Neural crest cell (in vitro differentiated cells): ENCODE results near the gene ELANE. TPM values are rescaled to one million over a fixed set of nuclear protein-coding genes. Genes with fewer than 3 reads are reported as not detected.
"Not testable (repeated sequence)": the region's sequence is repeated elsewhere in the genome, so short reads cannot be mapped to it uniquely, and the experiment has no call there.

ENCODE experiments used
- DNase-seq: peaks from one replicate; pipeline ENCODE4 v3.0.0; 2021; ENCODE audit warnings: low read depth, mixed read lengths, low spot score
- H3K27ac Mint-ChIP-seq: one replicate; pipeline ENCODE4 v1.8.0; 2021; ENCODE audit warnings: mild to moderate bottlenecking, mixed read lengths; ENCODE audit not compliant: unreplicated experiment
- H3K27me3 Mint-ChIP-seq: 2 replicates; pipeline ENCODE4 v1.8.0; 2021; ENCODE audit warnings: low read depth, mild to moderate bottlenecking, mixed read lengths
- H3K36me3 Mint-ChIP-seq: 2 replicates; pipeline ENCODE4 v1.8.0; 2021; ENCODE audit warnings: low read depth, mild to moderate bottlenecking, mixed read lengths
- H3K4me1 Mint-ChIP-seq: 2 replicates; pipeline ENCODE4 v1.8.0; 2021; ENCODE audit warnings: mixed read lengths
- H3K4me3 Mint-ChIP-seq: one replicate; pipeline ENCODE4 v1.8.0; 2021; ENCODE audit warnings: mild to moderate bottlenecking, mixed read lengths
- H3K9me3 Mint-ChIP-seq: 2 replicates; pipeline ENCODE4 v1.8.0; 2021; ENCODE audit warnings: mixed read lengths
- CTCF ChIP-seq: fragments of 200-600 bp; sonication (generic); conservative IDR thresholded peaks from 2 replicates; pipeline ENCODE4 v1.5.0; 2021; ENCODE audit warnings: antibody characterized with exemption, mild to moderate bottlenecking
- total RNA-seq: library from RNA; stranded (reverse); gene quantifications from 2 replicates; pipeline ENCODE4 v1.2.1, GENCODE V29; 2021

ELANE gene
- total RNA-seq, 1 donor from 2014 or later = not detected

GRCh38 chr19:834216-834615 lies 17.9 kb upstream of the ELANE start:
- H3K4me3 Mint-ChIP-seq = no peak overlapping the region
- H3K4me1 Mint-ChIP-seq = peaks cover 8% of the 10 kb centered on the region
- H3K27ac Mint-ChIP-seq = no peak overlapping the region
- no peak for DNase-seq
- H3K27me3 Mint-ChIP-seq = peaks cover 2% of the 10 kb centered on the region
- no peaks in the 10 kb centered on the region for H3K36me3 Mint-ChIP-seq
- no peak for TF ChIP-seq CTCF
- no peaks in the 10 kb centered on the region for H3K9me3 Mint-ChIP-seq

- no peak overlapping the region for H3K4me3 Mint-ChIP-seq
- peak overlapping the region; percentile 6 for H3K27ac Mint-ChIP-seq
- no peak for DNase-seq
- peaks cover 8% of the 10 kb centered on the region for H3K4me1 Mint-ChIP-seq
- no peaks in the 10 kb centered on the region for H3K9me3 Mint-ChIP-seq
- TF ChIP-seq CTCF = no peak
- peaks cover 5% of the 10 kb centered on the region for H3K27me3 Mint-ChIP-seq
- no peaks in the 10 kb centered on the region for H3K36me3 Mint-ChIP-seq
Observed at GRCh38 chr19:835210-835810, 16.8 kb upstream of the ELANE start.

GRCh38 chr19:840519-841206 lies 11.4 kb upstream of the ELANE start, which contains the start of gene PRTN3:
Gene PRTN3 (plus strand): TSS chr19:840999. CDS start chr19:841009, 10 bp downstream.
- Mint-ChIP-seq H3K4me3 (peak within 1 kb of the TSS; percentile 4), H3K27me3 (peaks cover 43% of the 10 kb centered on the region), H3K4me1 (peaks cover 12% of the 10 kb centered on the region), H3K36me3 (no peaks in the 10 kb centered on the region), H3K27ac (no peak within 1 kb of the TSS), H3K9me3 (no peaks in the 10 kb centered on the region)
- DNase-seq = no peak
- TF ChIP-seq CTCF = no peak

- not testable (repeated sequence) for H3K9me3 Mint-ChIP-seq, DNase-seq, H3K27ac Mint-ChIP-seq, H3K4me1 Mint-ChIP-seq, H3K36me3 Mint-ChIP-seq, H3K4me3 Mint-ChIP-seq
- H3K27me3 Mint-ChIP-seq = peaks cover 58% of the 10 kb centered on the region
Observed at GRCh38 chr19:842802-843179, 9.3 kb upstream of the ELANE start.

- Mint-ChIP-seq H3K36me3 (no peaks in the 10 kb centered on the region), H3K9me3 (no peaks in the 10 kb centered on the region), H3K27ac (no peak overlapping the region), H3K4me3 (no peak overlapping the region), H3K4me1 (peaks cover 8% of the 10 kb centered on the region), H3K27me3 (peaks cover 62% of the 10 kb centered on the region)
- peak; percentile 40 for TF ChIP-seq CTCF
- DNase-seq = no peak
Observed at GRCh38 chr19:843180-843835, 8.8 kb upstream of the ELANE start.
